Heart left ventricle (tissue), 16 donors: ENCODE measurements around the gene STPG3. TPM values are rescaled to one million over a fixed set of nuclear protein-coding genes. Genes with fewer than 3 reads are reported as not detected.

Source experiments
- ATAC-seq, 4 donors: fragments of 200-7000 bp; cut with Tn5 transposase; one replicate each; pipeline ENCODE4 v1.9.1; 2020 to 2022; ENCODE audit warnings: moderate library complexity in 4 of 4, mild to moderate bottlenecking in 3 of 4, moderate number of reproducible peaks in 1 of 4
- DNase-seq, 5 donors: peaks; one replicate each; pipeline ENCODE4 v3.0.0-alpha.2; 2020
- H3K27ac ChIP-seq, 12 donors: fragments of 200-600 bp; sonication (generic) in 4 of 12; one replicate each; pipeline versions ENCODE4 v1.5.0 to v1.8.0; 2016 to 2022; ENCODE audit warnings: mild to moderate bottlenecking in 2 of 12
- H3K27me3 ChIP-seq, 9 donors: fragments of 200-600 bp; sonication (generic) in 2 of 9; one replicate each; pipeline versions ENCODE4 v1.5.1 to v1.8.0; 2016 to 2022; ENCODE audit warnings: mild to moderate bottlenecking in 3 of 9
- H3K36me3 ChIP-seq, 9 donors: fragments of 200-600 bp; sonication (generic) in 2 of 9; one replicate each; pipeline versions ENCODE4 v1.5.0 to v1.8.0; 2018 to 2022; ENCODE audit warnings: mild to moderate bottlenecking in 2 of 9
- H3K4me1 ChIP-seq, 12 donors: fragments of 200-600 bp; sonication (generic) in 4 of 12; one replicate each; pipeline versions ENCODE4 v1.5.0 to v1.8.0; 2016 to 2022; ENCODE audit warnings: mild to moderate bottlenecking in 3 of 12
- H3K4me3 ChIP-seq, 12 donors: fragments of 200-600 bp; sonication (generic) in 4 of 12; one replicate each; pipeline versions ENCODE4 v1.5.0 to v1.8.0; 2017 to 2022; ENCODE audit warnings: mild to moderate bottlenecking in 9 of 12, moderate library complexity in 4 of 12
- H3K9me3 ChIP-seq, 12 donors: fragments of 200-600 bp; sonication (generic) in 4 of 12; one replicate each; pipeline versions ENCODE4 v1.5.0 to v1.8.0; 2016 to 2022; ENCODE audit warnings: mild to moderate bottlenecking in 1 of 12
- CTCF ChIP-seq, 12 donors: fragments of 200-600 bp; sonication (generic) in 4 of 12; IDR thresholded peaks; one replicate each; pipeline versions ENCODE4 v1.5.0 to v1.8.0; 2018 to 2022; ENCODE audit warnings: antibody characterized with exemption in 12 of 12, mild to moderate bottlenecking in 5 of 12
- POLR2A ChIP-seq, 2 donors: fragments of 450-650 bp; IDR thresholded peaks; one replicate each; pipeline ENCODE4 v1.6.1; 2017; ENCODE audit warnings: antibody characterized with exemption in 2 of 2, mild to moderate bottlenecking in 2 of 2, moderate library complexity in 2 of 2
- WGBS, 4 donors: extraction: QIAGEN DNeasy Blood & Tissue Kit in 2 of 4; methylation state at CpG; one replicate each; pipeline versions ENCODE4 v1.1.5 to v1.1.7; 2013 to 2018; 5-methylcytosine and 5-hydroxymethylcytosine counted together
- intact Hi-C, 10 donors: fragments of 100-400 bp; cut with DNase I; formaldehyde crosslinking; loops; one replicate each; pipeline versions ENCODE4 v1.11.1 to v1.14.2; 2022
- polyA plus RNA-seq, 2 donors: library from polyadenylated mRNA; stranded (reverse); fragments of 200-250 nt; gene quantifications; one replicate each; pipeline ENCODE4 v1.2.3, GENCODE V29; 2013
- total RNA-seq, 9 donors: library from RNA; depleted of rRNA in 2 of 9; stranded (reverse); fragments of >200 nt in 2 of 9; fragmentation: NEBNext Ultra II Directional in 3 of 9; extraction: Animal tissue kit (Norgen Biotek cat#: 25700) in 3 of 9; gene quantifications; one replicate each; pipeline versions ENCODE4 v1.1.0 to v1.2.4, GENCODE V29; 2016 to 2023
- donor health status: ischemic (EF 13 %, LVEDD 7.1; RV severe dilation, severe dysfunction).
- donor health status: healthy with polysubstance abuse.
- donor health status: DM: no; HTN: yes; CAD: no.
- donor health status: DM: no; HTN: no; CAD: no.
- donor health status: ischemic (EF 25% LVEDD 6.9; RV normal size, moderate dysfunction).
- donor health status: ischemic (EF 25% LVEDD 5.7; RV mildly dilated, moderate dysfunction).
- donor health status: healthy.
- donor health status: DM: yes; HTN: yes; CAD: no.
- donor health status: ischemic (EF 35%, LVEDD 5.7; RV mildly dilated, moderate dysfunction).
- donor health status: nonischemic (EF 11% LVEDD 7.7; RV severe dilation, severe dysfunction).
- donor health status: DM: yes; HTN: yes; CAD: no.
- donor health status: PGD.
- donor health status: ischemic (EF 29% LVEDD 5.4; RV normal size, mild dysfunction).
- donor health status: nonischemic (EF 23%, LVEDD 6.1; RV moderate dilation, normal function).

STPG3 gene
- total and polyA plus RNA-seq, 11 donors, result 0.23 to 0.61 (median 0.31) TPM; not detected in 8

DNA sequence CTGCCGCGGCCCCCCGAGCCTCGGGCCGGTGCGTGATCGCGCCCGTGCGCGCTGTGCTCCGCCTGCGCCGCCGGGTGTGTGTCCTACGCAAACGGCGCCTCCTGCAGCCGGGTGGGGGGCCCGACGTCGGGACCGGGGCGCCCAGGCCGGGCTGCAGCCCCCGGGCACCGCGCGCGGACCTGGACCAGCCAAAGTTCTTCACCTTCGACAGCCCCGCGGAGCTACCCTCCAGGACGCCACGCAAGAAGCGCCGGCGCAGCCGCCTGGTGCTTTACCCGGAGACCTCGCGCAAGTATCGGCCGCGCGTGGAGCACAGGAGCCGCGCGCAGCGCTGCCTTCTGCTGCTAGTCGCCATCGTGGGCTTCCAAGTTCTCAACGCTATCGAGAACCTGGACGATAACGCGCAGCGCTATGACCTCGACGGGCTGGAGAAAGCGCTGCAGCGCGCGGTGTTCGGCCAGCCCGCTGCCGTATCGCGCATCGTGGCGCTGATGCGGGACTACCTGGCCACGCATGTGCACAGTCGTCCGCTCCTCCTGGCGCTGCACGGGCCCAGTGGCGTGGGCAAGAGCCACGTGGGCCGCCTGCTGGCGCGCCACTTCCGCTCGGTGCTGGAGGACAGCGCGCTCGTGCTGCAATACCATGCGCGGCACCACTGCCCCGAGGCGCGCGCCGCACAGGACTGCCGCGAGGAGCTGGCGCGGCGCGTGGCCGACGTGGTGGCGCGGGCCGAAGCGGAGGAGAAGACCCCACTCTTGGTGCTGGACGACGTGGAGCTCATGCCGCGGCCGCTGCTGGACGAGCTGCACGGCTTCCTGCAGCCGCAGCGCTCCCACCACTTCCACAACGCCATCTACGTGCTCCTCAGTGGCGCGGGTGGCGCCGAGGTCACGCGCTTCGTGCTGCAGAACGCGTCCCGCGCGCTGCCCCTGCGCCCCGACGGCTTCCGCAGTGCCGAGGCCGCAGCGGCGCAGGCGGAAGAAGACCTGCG, 27.9 kb downstream of the STPG3 start:
- Histone ChIP-seq H3K36me3 (peaks cover 0 to 20% (median 18%) of the 10 kb centered on the region in 9 donors), H3K27ac (peak overlapping the region; percentile 83 to 100 (median 98)), H3K4me3 (peak overlapping the region; percentile 19 to 71 (median 64)), H3K4me1 (peaks cover 6 to 80% (median 41%) of the 10 kb centered on the region in 12 donors), H3K27me3 (no peaks in the 10 kb centered on the region), H3K9me3 (no peaks in the 10 kb centered on the region)
- ATAC-seq (no peak), DNase-seq (peak in 4 of 5 donors; percentile 20 to 66 (median 36))
- intact Hi-C loops, result no loop called here
- 74 to 95% (median 85%) methylated on average over 86 to 139 of the region's 139 CpGs for WGBS, 4 donors
- TF ChIP-seq POLR2A (IDR thresholded peaks at IDR 0.05), result no peak
- TF ChIP-seq CTCF (IDR thresholded peaks at IDR 0.05), result no peak

- Histone ChIP-seq H3K27ac (no peak overlapping the region), H3K4me1 (peaks cover 6 to 73% (median 38%) of the 10 kb centered on the region in 12 donors), H3K4me3 (no peak overlapping the region), H3K27me3 (no peaks in the 10 kb centered on the region), H3K9me3 (peaks cover 0 to under 1% (median 0%) of the 10 kb centered on the region in 12 donors), H3K36me3 (peaks cover 0 to 20% (median 17%) of the 10 kb centered on the region in 9 donors)
- intact Hi-C loops, result loop anchor here in 3 of 10 donors (5.0 to 10.0 kb wide), 2 partner anchors 127 to 245 kb away; no protein-coding TSS in a partner anchor
- DNase-seq (peak in 3 of 5 donors; percentile 16 to 33 (median 29)), ATAC-seq (no peak)
- TF ChIP-seq CTCF (IDR thresholded peaks at IDR 0.05) (no peak), POLR2A (IDR thresholded peaks at IDR 0.05) (no peak)
- WGBS, 4 donors, result 83 to 93% (median 90%) methylated on average over 35 to 41 of the region's 41 CpGs
These were observed 28.8 kb downstream of the STPG3 start for GRCh38 chr9:137279741-137280473.

DNA sequence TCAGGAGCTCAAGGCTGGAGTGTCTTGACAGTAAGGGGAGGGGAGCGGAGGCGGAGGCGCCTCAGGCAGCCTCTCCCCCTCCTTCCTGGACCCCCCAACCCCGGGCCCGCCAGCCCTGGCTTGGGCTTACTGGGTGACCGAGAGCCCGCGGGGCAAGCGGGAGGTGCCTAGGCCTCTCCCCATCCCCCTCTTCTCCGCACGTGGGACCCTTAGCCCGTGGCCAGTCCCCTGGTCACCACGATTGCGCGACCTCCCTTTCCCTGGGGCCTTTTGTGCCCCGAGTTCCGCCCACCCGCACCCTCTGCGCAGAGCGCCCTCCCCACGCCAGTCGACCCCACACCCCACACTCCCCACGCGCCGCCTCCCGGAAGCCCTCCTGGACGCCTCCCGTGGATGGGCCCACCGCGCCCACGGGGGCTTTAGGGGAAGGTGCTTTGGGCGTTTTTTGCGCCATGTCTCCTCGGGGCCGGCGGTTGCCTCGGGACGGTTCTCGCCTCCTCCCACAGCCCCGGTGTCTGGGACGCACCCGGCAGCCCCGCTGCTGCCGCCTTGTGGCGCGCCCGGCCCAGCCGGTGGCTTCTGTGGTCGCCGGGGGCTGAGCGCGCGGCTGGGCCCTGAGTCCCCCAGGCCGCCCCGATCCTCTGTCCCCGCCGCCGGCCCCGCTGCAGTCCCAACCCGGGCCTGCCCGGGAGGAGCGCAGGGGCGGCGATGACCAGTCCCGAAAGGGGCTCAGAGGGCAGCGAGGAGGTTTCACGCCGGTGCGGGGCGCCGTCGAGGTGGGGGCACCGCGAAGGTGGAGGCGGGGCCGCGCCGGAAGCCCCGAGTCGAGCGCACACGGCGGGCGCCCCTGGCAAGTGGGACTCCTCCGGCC, 29.6 kb downstream of the STPG3 start:
- peaks cover 6 to 66% (median 32%) of the 10 kb centered on the region in 12 donors for H3K4me1 ChIP-seq
- TF ChIP-seq POLR2A (IDR thresholded peaks at IDR 0.05) (no peak), CTCF (IDR thresholded peaks at IDR 0.05) (peak in 11 of 12 donors; percentile 21 to 64 (median 41))
- H3K27me3 ChIP-seq, result no peaks in the 10 kb centered on the region
- 44 to 70% (median 52%) methylated on average over 70 to 85 of the region's 85 CpGs for WGBS, 4 donors
- peak overlapping the region in 1 of 12 donors; percentile 24 for H3K27ac ChIP-seq
- peaks cover 0 to 8% (median 0%) of the 10 kb centered on the region in 12 donors for H3K9me3 ChIP-seq
- DNase-seq, result peak; percentile 23 to 72 (median 44)
- no peak for ATAC-seq
- H3K36me3 ChIP-seq, result peaks cover 0 to 20% (median 17%) of the 10 kb centered on the region in 9 donors
- intact Hi-C loops, result loop anchor here in 3 of 10 donors (5.0 to 10.0 kb wide), 2 partner anchors 127 to 244 kb away; no protein-coding TSS in a partner anchor
- peak overlapping the region in 5 of 12 donors; percentile 4 to 26 (median 24) for H3K4me3 ChIP-seq
